HG03175 (cell line): ENCODE measurements around the gene MUC6.

ENCODE experiments used
- ATAC-seq: cut with Tn5 transposase; IDR thresholded peaks from one replicate; pipeline ENCODE4 v1.9.1; 2021; ENCODE audit warnings: mild to moderate bottlenecking, moderate library complexity; ENCODE audit not compliant: unreplicated experiment

Gene MUC6

GRCh38 chr11:1052133-1053011, 15.9 kb upstream of the MUC6 start:
- ATAC-seq = no peak

GRCh38 chr11:1051356-1052132, 15.0 kb upstream of the MUC6 start:
- no peak for ATAC-seq

- ATAC-seq = peak; percentile 73
Observed at GRCh38 chr11:1050581-1051355, 14.2 kb upstream of the MUC6 start.

- no peak for ATAC-seq
Observed at GRCh38 chr11:1049911-1050580, 13.5 kb upstream of the MUC6 start.

GRCh38 chr11:1049431-1049891, 12.9 kb upstream of the MUC6 start:
- ATAC-seq = no peak

GRCh38 chr11:1049071-1049405, 12.5 kb upstream of the MUC6 start:
- ATAC-seq = no peak

GRCh38 chr11:1048375-1049070, 12.0 kb upstream of the MUC6 start:
- no peak for ATAC-seq

GRCh38 chr11:1047595-1048156, 11.2 kb upstream of the MUC6 start:
- ATAC-seq = no peak

- no peak for ATAC-seq
Observed at GRCh38 chr11:1044160-1044559, 7.6 kb upstream of the MUC6 start.

- ATAC-seq = no peak
Observed at GRCh38 chr11:1043563-1044096, 7.1 kb upstream of the MUC6 start.

- ATAC-seq = no peak
Observed at GRCh38 chr11:1042626-1043562, 6.4 kb upstream of the MUC6 start.

- no peak for ATAC-seq
Observed at GRCh38 chr11:1041936-1042608, 5.6 kb upstream of the MUC6 start.

GRCh38 chr11:1041471-1041870, 5.0 kb upstream of the MUC6 start:
- ATAC-seq = no peak

GRCh38 chr11:1041149-1041467, 4.6 kb upstream of the MUC6 start:
- no peak for ATAC-seq

GRCh38 chr11:1040428-1041148, 4.1 kb upstream of the MUC6 start:
- ATAC-seq = no peak

- ATAC-seq = no peak
Observed at GRCh38 chr11:1039481-1040427, 3.2 kb upstream of the MUC6 start.
